MM.1S (cell line): ENCODE data around the gene UNKL.

Experiments used
- EZH2 ChIP-seq: fragments of 300-600 bp; sonication (generic); optimal IDR thresholded peaks from 2 replicates; pipeline ENCODE3; 2017; ENCODE audit warnings: low read depth, mild to moderate bottlenecking, antibody characterized with exemption, low read length, mixed read lengths
- EZH2phosphoT487 ChIP-seq: fragments of 300-600 bp; sonication (generic); IDR thresholded peaks from 2 replicates; pipeline ENCODE4 v1.6.1; 2018; ENCODE audit warnings: antibody characterized with exemption, low read length
- TF ChIP-seq, protein P1 (sequence below): fragments of 300-600 bp; sonication (generic); IDR thresholded peaks from 2 replicates; pipeline ENCODE4 v1.5.1; 2016; ENCODE audit warnings: antibody characterized with exemption, low read length, mixed read lengths

DNA sequence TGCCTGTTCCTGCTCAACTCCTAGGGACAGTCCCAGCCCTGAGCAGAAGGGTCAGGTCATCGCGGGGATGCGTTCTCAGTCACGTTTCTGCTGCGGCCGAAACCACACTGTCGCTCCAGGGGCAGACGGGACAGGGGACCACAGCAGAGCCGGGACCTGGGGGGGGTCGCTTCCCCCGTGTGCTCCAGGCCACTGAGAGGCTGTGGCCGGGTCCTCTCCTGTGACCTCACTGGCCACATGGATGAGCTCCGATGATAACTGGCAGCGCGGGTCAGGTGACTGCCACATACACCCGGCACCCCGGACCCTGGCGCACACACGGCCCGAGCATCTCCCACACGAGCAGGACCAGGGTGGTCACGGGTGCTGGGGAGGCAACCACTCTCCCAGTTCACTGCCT is 50.0 kb downstream of the UNKL start:
- TF ChIP-seq, protein P1, sequence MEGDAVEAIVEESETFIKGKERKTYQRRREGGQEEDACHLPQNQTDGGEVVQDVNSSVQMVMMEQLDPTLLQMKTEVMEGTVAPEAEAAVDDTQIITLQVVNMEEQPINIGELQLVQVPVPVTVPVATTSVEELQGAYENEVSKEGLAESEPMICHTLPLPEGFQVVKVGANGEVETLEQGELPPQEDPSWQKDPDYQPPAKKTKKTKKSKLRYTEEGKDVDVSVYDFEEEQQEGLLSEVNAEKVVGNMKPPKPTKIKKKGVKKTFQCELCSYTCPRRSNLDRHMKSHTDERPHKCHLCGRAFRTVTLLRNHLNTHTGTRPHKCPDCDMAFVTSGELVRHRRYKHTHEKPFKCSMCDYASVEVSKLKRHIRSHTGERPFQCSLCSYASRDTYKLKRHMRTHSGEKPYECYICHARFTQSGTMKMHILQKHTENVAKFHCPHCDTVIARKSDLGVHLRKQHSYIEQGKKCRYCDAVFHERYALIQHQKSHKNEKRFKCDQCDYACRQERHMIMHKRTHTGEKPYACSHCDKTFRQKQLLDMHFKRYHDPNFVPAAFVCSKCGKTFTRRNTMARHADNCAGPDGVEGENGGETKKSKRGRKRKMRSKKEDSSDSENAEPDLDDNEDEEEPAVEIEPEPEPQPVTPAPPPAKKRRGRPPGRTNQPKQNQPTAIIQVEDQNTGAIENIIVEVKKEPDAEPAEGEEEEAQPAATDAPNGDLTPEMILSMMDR: no peak
- no peak for TF ChIP-seq EZH2phosphoT487
- TF ChIP-seq EZH2: no peak
